H1 (cell line): ENCODE measurements around the gene RELL1. TPM values are rescaled to one million over a fixed set of nuclear protein-coding genes. Genes with fewer than 3 reads are reported as not detected.

ENCODE experiments used
- CTCF ChIA-PET: fragments of 300-600 bp; sonication (Branson Sonifier 250); formaldehyde crosslinking; loops from one replicate; lab custom pipeline; 2021; ENCODE audit not compliant: partially characterized antibody; lab: Charles Lee
- POLR2A ChIA-PET: fragments of 300-600 bp; sonication (Branson Sonifier 250); formaldehyde crosslinking; loops from one replicate; lab custom pipeline; 2021; ENCODE audit warnings: inconsistent platforms; ENCODE audit not compliant: partially characterized antibody; lab: Charles Lee
- DNase-seq, 2 experiments: peaks; one replicate each; pipeline versions ENCODE4 v3.0.0 to v3.0.0-alpha.2; 2010 to 2022; ENCODE audit warnings: low spot score in 2 of 2, low read depth in 1 of 2, mixed read lengths in 1 of 2
- FAIRE-seq: peaks from 2 replicates; lab custom pipeline; 2011; peaks lifted over from hg19 to GRCh38; lab: Jason Lieb, UNC
- H2AFZ ChIP-seq: 2 replicates; pipeline ENCODE4 v1.8.1; 2012; ENCODE audit warnings: low read length, inconsistent platforms
- H2AK5ac ChIP-seq: 2 replicates; pipeline ENCODE4 v1.6.1; 2013; ENCODE audit warnings: low read depth, low read length
- H2BK120ac ChIP-seq: replicated peaks from 2 replicates; pipeline ENCODE3; 2013; ENCODE audit warnings: low read depth, low read length, inconsistent platforms
- H2BK12ac ChIP-seq: 2 replicates; pipeline ENCODE4 v1.6.1; 2013; ENCODE audit warnings: low read depth, low read length
- H2BK15ac ChIP-seq: 2 replicates; pipeline ENCODE4 v1.6.1; 2013; ENCODE audit warnings: low read length
- H2BK20ac ChIP-seq: 2 replicates; pipeline ENCODE4 v1.6.1; 2013; ENCODE audit warnings: low read length
- H2BK5ac ChIP-seq: 2 replicates; pipeline ENCODE4 v1.6.1; 2013; ENCODE audit warnings: low read depth, low read length
- H3K14ac ChIP-seq: 2 replicates; pipeline ENCODE4 v1.6.1; 2013; ENCODE audit warnings: inconsistent platforms; ENCODE audit not compliant: insufficient read length
- H3K18ac ChIP-seq: 2 replicates; pipeline ENCODE4 v1.6.1; 2013; ENCODE audit warnings: low read length; ENCODE audit errors: extremely low read depth
- H3K23ac ChIP-seq: 2 replicates; pipeline ENCODE4 v1.6.1; 2013; ENCODE audit warnings: inconsistent platforms; ENCODE audit not compliant: insufficient read length
- H3K23me2 ChIP-seq: 2 replicates; pipeline ENCODE4 v1.6.1; 2013; ENCODE audit warnings: low read depth, low read length
- H3K27ac ChIP-seq: 2 replicates; pipeline ENCODE4 v1.6.1; 2011; ENCODE audit warnings: low read depth, low read length, inconsistent platforms
- H3K27me3 ChIP-seq, 4 experiments: replicated peaks in 1 of 4; 1 replicate in 1 of 4; 2 replicates in 3 of 4; pipeline versions ENCODE4 v1.6.1 to v1.8.1; 2011 to 2013; ENCODE audit warnings: low read length in 3 of 4, mild to moderate bottlenecking in 3 of 4, inconsistent platforms in 2 of 4, mixed read lengths in 2 of 4, moderate library complexity in 1 of 4; ENCODE audit not compliant: control insufficient read depth in 3 of 4, insufficient read depth in 3 of 4; ENCODE audit errors: extremely low read depth in 1 of 4
- H3K36me3 ChIP-seq, 4 experiments: 2 replicates each; pipeline versions ENCODE4 v1.6.1 to v1.8.1; 2011 to 2013; ENCODE audit warnings: mild to moderate bottlenecking in 4 of 4, low read length in 3 of 4, moderate library complexity in 2 of 4, control low read depth in 1 of 4, inconsistent platforms in 1 of 4; ENCODE audit not compliant: insufficient read depth in 4 of 4, control insufficient read depth in 2 of 4
- H3K4ac ChIP-seq: replicated peaks from 2 replicates; pipeline ENCODE3; 2013; ENCODE audit warnings: low read length, low read depth, mixed read lengths, inconsistent platforms; ENCODE audit not compliant: insufficient read length
- H3K4me1 ChIP-seq, 4 experiments: replicated peaks in 1 of 4; 1 replicate in 1 of 4; 2 replicates in 3 of 4; pipeline versions ENCODE4 v1.6.1 to v1.8.1; 2011 to 2013; ENCODE audit warnings: low read length in 3 of 4, inconsistent platforms in 2 of 4, mixed read lengths in 1 of 4; ENCODE audit not compliant: insufficient read depth in 4 of 4, control insufficient read depth in 3 of 4
- H3K4me2 ChIP-seq, 2 experiments: 2 replicates each; pipeline versions ENCODE4 v1.6.1 to v1.8.1; 2011 to 2013; ENCODE audit warnings: low read depth in 2 of 2, low read length in 2 of 2, control low read depth in 1 of 2, inconsistent platforms in 1 of 2, mild to moderate bottlenecking in 1 of 2; ENCODE audit not compliant: insufficient read depth in 1 of 2
- H3K4me3 ChIP-seq, 4 experiments: fragments of 200-600, 300-600 bp in 1 of 4; sonication (generic), shearing (Covaris generic), sonication (Bioruptor Twin) in 1 of 4; 2 replicates each; pipeline versions ENCODE4 v1.5.1 to v1.8.1; 2011 to 2016; ENCODE audit warnings: low read length in 4 of 4, low read depth in 3 of 4, control low read depth in 2 of 4, inconsistent platforms in 2 of 4, mild to moderate bottlenecking in 2 of 4, mixed read lengths in 1 of 4, moderate library complexity in 1 of 4; ENCODE audit not compliant: insufficient read depth in 2 of 4; ENCODE audit errors: extremely low read depth in 1 of 4
- H3K56ac ChIP-seq: replicated peaks from 2 replicates; pipeline ENCODE3; 2013; ENCODE audit warnings: low read depth, mild to moderate bottlenecking, mixed read lengths, low read length, inconsistent platforms; ENCODE audit not compliant: insufficient read length
- H3K79me1 ChIP-seq: 2 replicates; pipeline ENCODE4 v1.6.1; 2013; ENCODE audit warnings: low read depth, low read length, control low read depth
- H3K79me2 ChIP-seq, 2 experiments: 2 replicates each; pipeline versions ENCODE4 v1.6.1 to v1.8.1; 2012 to 2013; ENCODE audit warnings: low read length in 2 of 2, mild to moderate bottlenecking in 2 of 2, inconsistent platforms in 1 of 2; ENCODE audit not compliant: insufficient read depth in 2 of 2, control insufficient read depth in 1 of 2
- H3K9ac ChIP-seq, 4 experiments: replicated peaks in 1 of 4; 1 replicate in 1 of 4; 2 replicates in 3 of 4; pipeline versions ENCODE4 v1.6.1 to v1.8.1; 2011 to 2013; ENCODE audit warnings: low read depth in 3 of 4, low read length in 3 of 4, control low read depth in 2 of 4, mild to moderate bottlenecking in 2 of 4, moderate library complexity in 2 of 4, inconsistent platforms in 1 of 4; ENCODE audit errors: extremely low read depth in 1 of 4
- H3K9me3 ChIP-seq, 2 experiments: 2 replicates each; pipeline versions ENCODE4 v1.6.1 to v1.8.1; 2012 to 2013; ENCODE audit warnings: mild to moderate bottlenecking in 2 of 2, moderate library complexity in 2 of 2, control low read depth in 1 of 2, inconsistent platforms in 1 of 2, low read depth in 1 of 2, low read length in 1 of 2, mixed read lengths in 1 of 2; ENCODE audit not compliant: insufficient read depth in 2 of 2
- H4K20me1 ChIP-seq, 2 experiments: replicated peaks in 1 of 2; 2 replicates each; pipeline versions ENCODE3 to v1.8.1; 2011 to 2013; ENCODE audit warnings: inconsistent platforms in 2 of 2, low read length in 2 of 2, mild to moderate bottlenecking in 1 of 2; ENCODE audit not compliant: insufficient read depth in 2 of 2, control insufficient read depth in 1 of 2
- H4K5ac ChIP-seq: 2 replicates; pipeline ENCODE4 v1.6.1; 2013; ENCODE audit warnings: low read length, low read depth, mixed read lengths, inconsistent platforms; ENCODE audit not compliant: insufficient read length
- H4K8ac ChIP-seq: 2 replicates; pipeline ENCODE4 v1.8.0; 2013; ENCODE audit warnings: mild to moderate bottlenecking, moderate library complexity, low read length, inconsistent platforms; ENCODE audit not compliant: insufficient read depth; ENCODE audit errors: extremely low read depth
- H4K91ac ChIP-seq: replicated peaks from 2 replicates; pipeline ENCODE3; 2013; ENCODE audit warnings: low read length, mixed read lengths, inconsistent platforms; ENCODE audit not compliant: insufficient read length
- FOSL1 ChIP-seq: IDR thresholded peaks from 2 replicates; pipeline ENCODE4 v1.6.1; 2011; ENCODE audit warnings: mild to moderate bottlenecking, low read depth, low read length, moderate library complexity; ENCODE audit not compliant: insufficient read depth
- RXRA ChIP-seq: IDR thresholded peaks from 2 replicates; pipeline ENCODE4 v1.6.1; 2011; ENCODE audit warnings: low read depth, mild to moderate bottlenecking, low read length, moderate library complexity; ENCODE audit not compliant: insufficient read depth
- SIRT6 ChIP-seq: IDR thresholded peaks from one replicate; pipeline ENCODE4 v1.7.1; 2012; ENCODE audit warnings: low read length, inconsistent platforms
- WGBS, 2 experiments: shearing (Covaris generic) in 1 of 2; methylation state at CpG; one replicate each; pipeline versions ENCODE4 v1.1.6 to v1.1.7; 2013 to 2015; ENCODE audit warnings: low lambda C conversion rate in 2 of 2, mixed read lengths in 2 of 2, inconsistent platforms in 1 of 2, low coverage in 1 of 2, missing lambda C conversion rate in 1 of 2; ENCODE audit not compliant: insufficient replicate concordance in 2 of 2, insufficient coverage in 1 of 2, insufficient read length in 1 of 2; ENCODE audit errors: extremely low coverage in 1 of 2, missing lambda C conversion rate in 1 of 2; 5-methylcytosine and 5-hydroxymethylcytosine counted together
- polyA plus RNA-seq, 7 experiments: library from polyadenylated mRNA; depleted of rRNA in 3 of 7; stranded (reverse) in 5 of 7; unstranded in 2 of 7; fragments of >200 nt in 5 of 7; fragments of 200-250 nt in 2 of 7; gene quantifications; 1 replicate in 5 of 7; 2 replicates in 1 of 7; 4 replicates in 1 of 7; pipeline versions ENCODE4 v1.2.1 to v1.2.3, GENCODE V29; 2011 to 2013; ENCODE audit warnings: missing spikeins in 2 of 7, mixed read lengths in 2 of 7
- total RNA-seq: library from RNA; stranded (reverse); fragmentation: NEBNext Ultra II Directional; extraction: Animal tissue kit (Norgen Biotek cat#: 25700); gene quantifications from 2 replicates; pipeline ENCODE4 v1.2.1, GENCODE V29; 2021

RELL1 gene
- total and polyA plus RNA-seq, 2 of the 8 experiments (the other 6 are each of a cell fraction or from before 2014, with no cell fraction given), result 2.1 to 14.1 TPM

DNA sequence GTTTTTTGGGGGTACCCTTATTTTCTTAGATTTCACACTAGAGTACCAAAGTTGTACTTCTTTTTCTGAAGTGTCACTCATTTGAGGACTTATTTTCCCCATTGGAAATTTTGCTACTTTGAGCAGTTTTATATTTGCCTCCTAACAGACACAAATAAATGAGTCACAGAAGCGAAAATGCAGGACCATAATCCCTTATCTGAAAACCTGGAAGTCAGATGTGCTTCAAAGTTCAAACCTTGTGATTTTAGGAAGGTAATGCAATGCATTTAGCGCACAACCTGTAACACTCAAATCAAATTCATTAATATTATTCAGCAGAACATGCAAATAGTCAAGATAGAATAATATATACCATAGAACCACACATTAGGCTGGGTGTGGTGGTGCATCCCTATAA lies 6.9 kb downstream of the RELL1 start:
- H3K79me2 ChIP-seq, result peaks cover 0 to 2% of the 10 kb centered on the region in 2 experiments; a peak in 2 of 4 replicates
- no peak overlapping the region for H4K8ac ChIP-seq
- H4K91ac ChIP-seq, result no peak overlapping the region
- H2BK120ac ChIP-seq, result no peak overlapping the region
- no peak overlapping the region for H4K5ac ChIP-seq
- no peak overlapping the region for H3K4ac ChIP-seq
- FAIRE-seq, result no peak
- CTCF ChIA-PET, result no interaction called here
- H3K23ac ChIP-seq, result no peak overlapping the region
- H2BK15ac ChIP-seq, result no peak overlapping the region
- no peak overlapping the region for H2BK20ac ChIP-seq
- H3K79me1 ChIP-seq, result no peaks in the 10 kb centered on the region
- no peaks in the 10 kb centered on the region for H3K27me3 ChIP-seq
- H3K9ac ChIP-seq, result no peak overlapping the region
- no peaks in the 10 kb centered on the region; a peak in 1 of 7 replicates for H3K4me1 ChIP-seq
- no peak overlapping the region for H3K27ac ChIP-seq
- H2BK12ac ChIP-seq, result no peak overlapping the region
- peaks cover 0 to 2% of the 10 kb centered on the region in 2 experiments for H4K20me1 ChIP-seq
- no peak overlapping the region for H3K4me2 ChIP-seq
- TF ChIP-seq FOSL1 (no peak), RXRA (no peak), SIRT6 (no peak)
- TF ChIP-seq, all 59 proteins: peak for 0
- no peak overlapping the region for H2AFZ ChIP-seq
- no peak overlapping the region for H3K14ac ChIP-seq
- H3K23me2 ChIP-seq, result no peaks in the 10 kb centered on the region
- no peak for DNase-seq
- H3K4me3 ChIP-seq, result no peak overlapping the region
- H3K36me3 ChIP-seq, result no peaks in the 10 kb centered on the region
- WGBS, 2 experiments, result 87% methylated on average over 2 of the region's 2 CpGs; no CpG with 5 or more reads in 1 of the 2 experiments
- no peak overlapping the region for H3K56ac ChIP-seq
- H3K18ac ChIP-seq, result no peak overlapping the region
- no peak overlapping the region for H2AK5ac ChIP-seq
- POLR2A ChIA-PET, result no interaction called here
- H3K9me3 ChIP-seq, result no peaks in the 10 kb centered on the region
- no peak overlapping the region for H2BK5ac ChIP-seq
